HL-60 (cell line): ENCODE results near the gene DMRTB1.

ENCODE experiments used
- DNase-seq, 2 experiments: peaks; one replicate each; pipeline ENCODE4 v3.0.0-alpha.2; 2010 to 2020; ENCODE audit warnings: low read depth in 1 of 2, low spot score in 1 of 2
- H3K27ac ChIP-seq: fragments of 250-450 bp; sonication (Bioruptor Pico); replicated peaks from 2 replicates; pipeline ENCODE4 v1.5.1; 2020; ENCODE audit warnings: mild to moderate bottlenecking, moderate library complexity
- H3K27me3 ChIP-seq: fragments of 250-450 bp; sonication (Bioruptor Pico); 2 replicates; pipeline ENCODE4 v1.5.1; 2021; ENCODE audit warnings: mild to moderate bottlenecking, moderate library complexity; ENCODE audit not compliant: insufficient read depth, poor library complexity, severe bottlenecking
- H3K4me3 ChIP-seq: replicated peaks from 2 replicates; pipeline ENCODE4 v1.5.1; 2011; ENCODE audit warnings: mild to moderate bottlenecking, control low read depth, low read length; ENCODE audit not compliant: insufficient read depth
- CTCF ChIP-seq: IDR thresholded peaks from one replicate; pipeline ENCODE4 v1.5.1; 2011; ENCODE audit warnings: low read length, control low read depth, inconsistent platforms; ENCODE audit not compliant: insufficient read depth
- GABPA ChIP-seq: IDR thresholded peaks from 2 replicates; pipeline ENCODE4 v1.6.1; 2012; ENCODE audit warnings: low read depth
- POLR2AphosphoS5 ChIP-seq: IDR thresholded peaks from 2 replicates; pipeline ENCODE4 v1.6.1; 2012; ENCODE audit warnings: low read depth
- REST ChIP-seq: IDR thresholded peaks from 2 replicates; pipeline ENCODE4 v1.6.1; 2012; ENCODE audit warnings: low read depth; ENCODE audit not compliant: insufficient replicate concordance
- SPI1 ChIP-seq: IDR thresholded peaks from 2 replicates; pipeline ENCODE4 v1.6.1; 2012; ENCODE audit warnings: low read depth, mild to moderate bottlenecking, borderline replicate concordance

Gene DMRTB1

GRCh38 chr1:53463961-53464899 is 5.0 kb downstream of the DMRTB1 start:
- no peak for DNase-seq
- Histone ChIP-seq H3K4me3 (no peak overlapping the region), H3K27ac (no peak overlapping the region), H3K27me3 (no peaks in the 10 kb centered on the region)
- TF ChIP-seq POLR2AphosphoS5 (no peak), GABPA (no peak)

- H3K27ac ChIP-seq, result no peak overlapping the region
- no peak for DNase-seq
- no peak overlapping the region for H3K4me3 ChIP-seq
- TF ChIP-seq GABPA, result no peak
- no peak for TF ChIP-seq POLR2AphosphoS5
- TF ChIP-seq SPI1, result no peak
- TF ChIP-seq REST, result no peak
- no peak for TF ChIP-seq CTCF
- no peaks in the 10 kb centered on the region for H3K27me3 ChIP-seq
These were observed 6.1 kb downstream of the DMRTB1 start for GRCh38 chr1:53465023-53465957.

GRCh38 chr1:53467391-53467790 is 8.2 kb downstream of the DMRTB1 start:
- no peak for TF ChIP-seq GABPA
- TF ChIP-seq REST, result no peak
- TF ChIP-seq SPI1, result no peak
- TF ChIP-seq POLR2AphosphoS5, result no peak
- no peak for TF ChIP-seq CTCF
- H3K27ac ChIP-seq, result no peak overlapping the region
- no peak for DNase-seq

GRCh38 chr1:53468374-53468773 is 9.2 kb downstream of the DMRTB1 start:
- Histone ChIP-seq H3K27me3 (no peaks in the 10 kb centered on the region), H3K4me3 (no peak overlapping the region), H3K27ac (no peak overlapping the region)
- DNase-seq, result no peak
- TF ChIP-seq CTCF (no peak), POLR2AphosphoS5 (no peak), SPI1 (no peak), REST (no peak), GABPA (no peak)

More at GRCh38 chr1:53467391-53467790, 8.2 kb downstream of the DMRTB1 start:
- H3K27me3 ChIP-seq, result no peaks in the 10 kb centered on the region
- H3K4me3 ChIP-seq, result no peak overlapping the region
